ENCODE measurements around the gene CAPN5. TPM values are rescaled to one million over a fixed set of nuclear protein-coding genes. Genes with fewer than 3 reads are reported as not detected.

The CAPN5 gene
- total and polyA plus RNA-seq, 2 of the 8 experiments (the other 6 are each of a cell fraction or from before 2014, with no cell fraction given) = 21.5 to 22.4 TPM

DNA sequence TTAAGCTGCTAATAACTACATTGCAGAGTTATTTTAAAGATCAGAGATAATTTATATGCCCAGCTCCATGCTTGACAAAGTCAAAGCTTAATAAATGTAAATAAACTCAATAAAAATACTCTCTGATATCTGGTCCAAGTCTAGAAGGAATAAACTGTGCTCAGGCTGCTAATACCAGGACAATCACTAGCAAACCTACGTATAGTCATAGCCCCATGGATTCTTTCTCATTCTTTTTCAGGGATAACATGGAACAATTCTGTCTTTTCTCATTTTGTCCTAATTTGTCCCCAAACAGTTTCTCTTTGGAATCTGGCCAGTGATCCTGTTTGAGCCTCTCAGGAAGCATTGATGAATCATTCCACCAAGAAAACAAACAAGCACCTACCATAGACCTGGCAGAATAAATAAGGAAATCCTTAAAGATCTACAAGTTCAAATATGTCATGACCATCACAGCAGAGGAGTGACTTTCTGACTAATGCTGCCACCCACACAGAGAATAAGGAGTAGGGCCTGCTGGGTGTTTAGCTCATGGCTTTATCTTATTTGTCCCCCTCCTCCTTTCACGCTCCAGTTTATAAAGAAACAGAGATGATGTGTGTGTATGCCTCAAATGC, 46.7 kb upstream of the CAPN5 start:
- Histone ChIP-seq H3K4me3 (ENCODE audit: extremely low read depth in 1 of 4, insufficient read depth in 2 of 4, low read depth in 3 of 4, low read length in 4 of 4) (no peak overlapping the region), H4K20me1 (replicated peaks in 1 of 2; ENCODE audit: control insufficient read depth in 1 of 2, insufficient read depth in 2 of 2, low read length in 2 of 2) (no peaks in the 10 kb centered on the region), H3K4me1 (replicated peaks in 1 of 4; ENCODE audit: control insufficient read depth in 3 of 4, insufficient read depth in 4 of 4, low read length in 3 of 4) (peaks cover 0 to 4% (median 1%) of the 10 kb centered on the region in 4 experiments; a peak in 2 of 7 replicates), H3K9ac (replicated peaks in 1 of 4; ENCODE audit: extremely low read depth in 1 of 4, low read depth in 3 of 4, low read length in 3 of 4) (no peak overlapping the region), H3K27ac (ENCODE audit: low read depth, low read length) (no peak overlapping the region), H2AFZ (ENCODE audit: low read length) (no peak overlapping the region), H2BK20ac (ENCODE audit: low read length) (no peak overlapping the region), H2BK12ac (ENCODE audit: low read depth, low read length) (no peak overlapping the region), H3K9me3 (ENCODE audit: insufficient read depth in 2 of 2, low read depth in 1 of 2, low read length in 1 of 2) (no peaks in the 10 kb centered on the region), H2BK5ac (ENCODE audit: low read depth, low read length) (no peak overlapping the region), H4K91ac (replicated peaks; ENCODE audit: insufficient read length, low read length) (no peak overlapping the region), H3K4me2 (ENCODE audit: insufficient read depth in 1 of 2, low read depth in 2 of 2, low read length in 2 of 2) (no peak overlapping the region), H3K18ac (ENCODE audit: extremely low read depth, low read length) (no peak overlapping the region; the same call in 1 of the 2 replicates), H4K5ac (ENCODE audit: insufficient read length, low read depth, low read length) (no peak overlapping the region), H3K23me2 (ENCODE audit: low read depth, low read length) (no peaks in the 10 kb centered on the region), H3K79me1 (ENCODE audit: low read depth, low read length) (no peaks in the 10 kb centered on the region), H4K8ac (ENCODE audit: extremely low read depth, insufficient read depth, low read length) (no peak overlapping the region), H3K23ac (ENCODE audit: insufficient read length) (no peak overlapping the region), H3K4ac (replicated peaks; ENCODE audit: insufficient read length, low read depth, low read length) (no peak overlapping the region), H3K79me2 (ENCODE audit: control insufficient read depth in 1 of 2, insufficient read depth in 2 of 2, low read length in 2 of 2) (no peaks in the 10 kb centered on the region), H2BK120ac (replicated peaks; ENCODE audit: low read depth, low read length) (no peak overlapping the region), H3K56ac (replicated peaks; ENCODE audit: insufficient read length, low read depth, low read length) (no peak overlapping the region), H3K36me3 (ENCODE audit: control insufficient read depth in 2 of 4, insufficient read depth in 4 of 4, low read length in 3 of 4) (no peaks in the 10 kb centered on the region), H2BK15ac (ENCODE audit: low read length) (no peak overlapping the region), H3K27me3 (replicated peaks in 1 of 4; ENCODE audit: control insufficient read depth in 3 of 4, extremely low read depth in 1 of 4, insufficient read depth in 3 of 4, low read length in 3 of 4) (no peaks in the 10 kb centered on the region), H3K14ac (ENCODE audit: insufficient read length) (no peak overlapping the region), H2AK5ac (ENCODE audit: low read depth, low read length) (no peak overlapping the region)
- WGBS, 2 experiments (ENCODE audit: extremely low coverage in 1 of 2, insufficient coverage in 1 of 2, insufficient read length in 1 of 2, insufficient replicate concordance in 2 of 2, low coverage in 1 of 2, low lambda C conversion rate in 2 of 2, missing lambda C conversion rate in 1 of 2) = 89% methylated on average over 2 of the region's 2 CpGs; no CpG with 5 or more reads in 1 of the 2 experiments
- DNase-seq (ENCODE audit: low read depth in 1 of 2, low spot score in 2 of 2) (no peak), FAIRE-seq (no peak)
- ChIA-PET POLR2A (ENCODE audit: partially characterized antibody) (interaction anchor here (1.7 kb wide), 1 partner anchor 11 kb away, joined by 5 read pairs; no protein-coding TSS in a partner anchor), CTCF (ENCODE audit: partially characterized antibody) (interaction anchor here (0.6 to 2.9 kb wide), 9 partner anchors 17 to 901 kb away, joined by 3 to 11 read pairs (median 4); no protein-coding TSS in a partner anchor)
- TF ChIP-seq CREB1 (IDR thresholded peaks at IDR 0.05) (no peak), TAF7 (optimal IDR thresholded peaks at IDR 0.05; ENCODE audit: borderline replicate concordance, low read depth, low read length) (no peak), ASH2L (IDR thresholded peaks at IDR 0.05; ENCODE audit: low read length) (no peak), PHF8 (conservative IDR thresholded peaks at IDR 0.05; ENCODE audit: low read depth, low read length) (no peak), RAD21 (IDR thresholded peaks at IDR 0.05 in 1 of 2, conservative IDR thresholded peaks at IDR 0.05 in 1 of 2; ENCODE audit: low read depth in 2 of 2, low read length in 2 of 2) (no peak), SP2 (IDR thresholded peaks at IDR 0.05; ENCODE audit: low read length) (no peak), MAFK (IDR thresholded peaks at IDR 0.05; ENCODE audit: low read depth, low read length) (no peak), SIX5 (IDR thresholded peaks at IDR 0.05; ENCODE audit: low read depth, low read length) (no peak), SP1 (IDR thresholded peaks at IDR 0.05; ENCODE audit: low read depth, low read length) (no peak), ZNF274 (IDR thresholded peaks at IDR 0.05; ENCODE audit: borderline replicate concordance, extremely low read depth, low read length) (no peak), SUZ12 (IDR thresholded peaks at IDR 0.05; ENCODE audit: low read length) (no peak)
